A204.1 (cell line): ENCODE data around the gene PUSL1.

Source experiments
- FAIRE-seq: peaks from 2 replicates; lab custom pipeline; 2012; peaks lifted over from hg19 to GRCh38; lab: Jason Lieb, UNC

Gene PUSL1

DNA sequence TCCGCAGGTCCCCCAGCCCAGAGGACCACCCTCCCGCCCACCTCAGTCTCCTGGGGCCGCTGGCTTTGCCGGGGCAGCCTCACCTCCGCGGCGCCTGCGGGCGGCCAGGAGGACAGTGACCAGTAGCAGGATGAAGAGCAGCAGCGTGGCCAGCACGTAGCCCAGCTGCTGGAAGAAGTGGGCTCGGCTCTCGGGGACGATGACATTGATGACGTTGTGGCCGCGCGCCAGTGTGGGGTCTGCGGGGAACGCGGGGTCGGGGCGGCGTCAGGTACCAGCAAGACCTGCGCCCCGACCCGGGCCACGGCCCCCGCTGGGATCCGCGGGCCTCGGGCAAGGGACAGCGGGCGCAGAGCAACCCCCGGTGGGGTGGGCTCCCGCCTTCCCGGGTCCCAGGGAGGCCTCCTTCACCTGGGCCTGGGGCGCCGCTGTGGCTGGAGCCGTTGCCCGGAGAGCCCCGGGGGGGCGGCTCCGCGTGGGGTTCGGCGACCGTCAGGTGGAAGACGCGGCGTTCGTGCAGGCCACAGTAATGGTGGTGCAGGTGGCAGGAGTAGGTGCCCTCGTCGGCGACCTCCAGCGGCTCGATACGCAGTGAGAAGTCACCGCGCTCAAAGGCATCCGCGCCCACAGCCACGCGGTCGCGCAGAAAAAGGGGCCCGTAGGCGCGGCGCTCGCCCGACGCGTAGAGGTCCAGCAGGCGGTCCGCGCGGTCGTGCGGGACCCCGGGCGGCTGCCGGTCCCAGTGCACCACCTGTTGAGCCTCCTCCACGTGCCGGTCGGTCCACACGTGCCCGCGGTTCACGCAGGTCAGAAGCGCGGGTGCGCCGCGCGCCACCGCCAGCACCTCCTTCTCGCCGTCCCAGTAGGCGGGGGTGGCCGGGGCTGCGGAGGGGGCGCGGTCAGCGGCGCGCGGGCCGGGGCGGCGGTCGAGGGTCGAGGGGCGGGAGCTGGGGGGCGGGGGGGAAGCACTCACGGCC, 46.2 kb downstream of the PUSL1 start:
- no peak for FAIRE-seq

DNA sequence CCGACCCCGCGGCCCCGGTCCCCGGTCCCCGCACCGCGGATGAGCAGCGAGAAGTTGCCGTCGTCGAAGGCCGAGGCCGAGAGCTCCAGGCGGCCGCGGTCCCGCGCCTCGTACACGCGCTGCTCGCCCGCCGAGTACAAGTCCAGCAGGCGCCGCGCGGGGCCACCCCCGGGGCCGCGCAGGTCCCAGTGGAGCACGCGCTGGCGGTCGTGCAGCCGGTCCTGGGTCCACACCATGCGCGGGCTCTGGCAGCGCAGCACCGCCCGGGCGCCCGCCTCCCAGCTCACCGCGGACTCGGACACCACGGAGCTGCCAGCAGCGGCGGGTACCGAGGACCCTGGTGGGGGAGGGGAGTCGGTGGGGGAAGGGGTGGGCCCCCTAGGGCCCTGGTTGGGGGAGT, 47.0 kb downstream of the PUSL1 start:
- FAIRE-seq, result no peak

DNA sequence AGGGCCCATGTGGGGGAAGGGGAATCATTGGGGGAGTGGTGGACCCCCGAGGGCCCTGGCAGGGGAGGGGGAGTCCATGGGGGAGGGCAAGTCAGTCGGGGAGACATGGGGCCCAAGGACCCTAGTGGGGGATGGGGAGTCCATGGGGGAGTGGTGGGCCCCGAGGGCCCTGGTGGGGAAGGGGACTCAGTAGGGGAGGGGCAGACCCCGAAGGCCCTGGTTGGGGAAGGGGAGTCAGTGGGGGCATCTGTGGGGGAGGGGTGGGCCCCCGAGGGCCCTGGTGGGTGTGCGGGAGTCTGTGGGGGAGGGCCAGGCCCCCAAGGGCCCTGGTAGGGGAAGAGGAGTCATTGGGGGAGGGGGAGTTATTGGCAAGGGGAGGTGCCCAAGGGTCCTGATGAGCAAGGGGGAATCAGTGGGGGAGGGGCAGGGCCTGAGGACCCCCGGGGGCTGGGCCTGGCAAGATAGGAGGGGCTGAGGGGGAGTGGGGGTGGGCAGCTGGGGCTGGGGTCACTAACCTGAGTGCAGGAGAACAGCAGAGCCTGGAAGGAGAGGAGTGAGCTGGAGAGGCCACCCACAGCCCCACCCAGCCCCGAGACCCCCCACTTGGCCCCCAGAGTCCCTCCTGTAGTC, 47.9 kb downstream of the PUSL1 start:
- FAIRE-seq, result no peak

DNA sequence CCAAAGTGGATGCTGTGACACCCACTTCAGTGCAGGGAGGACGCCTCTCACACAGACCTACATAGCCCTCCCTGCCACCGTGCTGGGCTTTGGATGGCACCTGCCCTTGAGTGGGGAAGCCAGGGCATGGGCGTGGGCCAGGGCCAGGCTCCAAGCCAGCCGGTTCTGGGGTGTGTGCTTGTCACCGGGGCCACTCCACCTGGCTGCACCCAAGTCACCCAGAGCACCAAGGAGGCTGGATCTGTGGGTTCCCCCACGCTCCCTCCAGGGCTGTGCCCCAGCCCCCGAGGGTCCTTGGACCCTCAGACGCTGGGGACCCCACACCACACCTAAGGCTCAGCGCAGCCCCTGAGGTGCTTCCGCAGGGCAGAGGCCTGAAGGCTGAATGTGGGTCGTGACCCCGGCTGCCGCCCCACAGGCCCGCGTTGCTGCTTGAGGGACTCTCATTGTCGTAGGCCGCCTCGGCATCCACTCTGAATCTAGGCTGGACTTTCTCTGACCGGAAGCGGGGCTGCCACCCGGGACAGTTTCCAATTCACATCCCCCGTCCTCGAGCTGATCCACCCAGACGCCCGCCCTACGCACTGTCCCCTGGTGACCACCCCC, 48.5 kb downstream of the PUSL1 start:
- FAIRE-seq, result no peak

DNA sequence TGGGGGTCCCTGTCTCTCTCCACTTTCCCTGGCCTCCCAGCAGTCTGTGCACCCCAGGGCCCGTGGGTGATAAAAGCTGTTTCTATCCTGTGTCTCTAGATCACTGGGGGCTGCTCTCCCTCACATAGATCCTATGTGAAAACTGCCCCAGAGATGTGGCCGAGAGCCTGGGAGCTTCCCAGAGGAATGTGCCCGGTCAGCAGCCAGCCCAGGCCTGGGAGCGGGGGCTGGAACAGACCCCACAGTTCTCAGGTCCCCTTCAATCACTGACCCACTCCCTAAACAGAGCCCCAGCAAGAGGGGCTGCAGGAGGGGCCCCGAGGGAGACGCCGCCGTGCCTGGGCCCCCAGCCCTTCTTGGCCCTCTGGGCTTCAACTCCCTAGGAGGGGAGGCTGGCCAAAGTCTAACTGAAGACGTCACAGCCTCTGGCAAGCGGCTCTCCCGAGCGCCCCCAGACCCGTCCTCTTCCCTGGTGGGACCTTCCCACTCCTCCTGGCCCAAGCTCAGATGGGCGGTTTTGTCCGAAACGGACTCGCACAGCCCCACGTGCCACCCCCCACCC, 49.6 kb downstream of the PUSL1 start:
- FAIRE-seq, result no peak

DNA sequence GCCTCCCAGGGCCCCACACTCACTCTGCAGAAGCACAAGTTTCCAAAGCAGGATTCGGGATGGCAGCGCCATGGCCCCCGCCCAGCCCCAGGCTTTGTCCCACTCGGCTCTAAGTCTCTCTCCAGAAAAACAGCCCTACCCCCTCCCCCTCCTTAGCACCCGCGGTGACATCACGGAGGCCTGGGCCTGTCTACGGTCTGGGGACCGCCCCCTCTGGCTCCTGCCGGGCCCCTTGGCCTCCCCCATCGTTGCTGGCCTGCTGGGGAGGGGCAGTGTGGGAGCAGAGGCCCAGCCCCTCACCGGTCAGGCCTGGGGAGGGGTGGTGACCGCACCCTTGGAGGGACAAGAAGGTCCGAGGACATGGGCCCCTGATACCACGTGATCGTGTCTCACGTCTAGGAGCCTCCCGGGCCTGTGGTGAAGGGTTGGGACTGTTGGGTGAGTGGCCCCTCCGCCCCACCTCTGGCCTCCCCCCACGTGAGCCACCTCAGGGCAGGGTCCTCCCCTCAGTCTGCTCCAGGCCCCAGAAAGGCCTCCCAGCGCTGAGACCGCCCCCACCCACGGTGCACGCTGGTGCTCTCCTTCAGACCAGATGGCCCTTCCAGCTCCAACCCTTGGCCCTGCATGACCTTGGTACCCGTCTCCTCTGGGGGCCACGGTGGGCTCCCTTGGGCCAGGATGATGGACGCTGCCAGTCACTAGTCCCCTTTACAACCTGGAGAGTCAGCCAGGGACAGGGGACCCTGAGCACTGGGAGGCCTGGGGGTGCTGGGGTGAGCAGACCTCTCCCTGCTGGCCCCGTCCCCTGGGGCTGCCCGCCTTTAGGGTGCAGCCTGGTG, 50.3 kb downstream of the PUSL1 start, which contains the start of gene MXRA8:
Gene MXRA8 (minus strand): TSS at position 123 of the 839 bp plus-strand sequence. CDS start 51 bp downstream, at position 72.
- FAIRE-seq, result no peak

DNA sequence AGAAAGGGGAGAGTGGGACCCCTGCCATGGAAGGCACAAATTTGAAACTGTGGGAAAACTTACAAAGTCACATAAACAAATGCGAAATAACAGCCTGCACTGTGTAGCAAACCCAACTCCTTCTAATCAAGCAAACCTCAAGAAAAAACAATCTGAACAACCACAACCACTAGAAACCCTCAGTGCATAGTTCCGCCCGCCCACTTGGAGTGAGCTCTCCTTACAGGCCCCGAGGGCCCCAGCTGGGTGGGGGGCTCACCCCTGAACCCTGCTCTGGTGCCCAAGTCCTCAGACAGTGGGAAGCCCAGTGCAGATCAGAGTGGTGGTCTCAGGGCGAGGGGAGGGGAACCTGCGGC, 50.9 kb downstream of the PUSL1 start:
- FAIRE-seq, result no peak

DNA sequence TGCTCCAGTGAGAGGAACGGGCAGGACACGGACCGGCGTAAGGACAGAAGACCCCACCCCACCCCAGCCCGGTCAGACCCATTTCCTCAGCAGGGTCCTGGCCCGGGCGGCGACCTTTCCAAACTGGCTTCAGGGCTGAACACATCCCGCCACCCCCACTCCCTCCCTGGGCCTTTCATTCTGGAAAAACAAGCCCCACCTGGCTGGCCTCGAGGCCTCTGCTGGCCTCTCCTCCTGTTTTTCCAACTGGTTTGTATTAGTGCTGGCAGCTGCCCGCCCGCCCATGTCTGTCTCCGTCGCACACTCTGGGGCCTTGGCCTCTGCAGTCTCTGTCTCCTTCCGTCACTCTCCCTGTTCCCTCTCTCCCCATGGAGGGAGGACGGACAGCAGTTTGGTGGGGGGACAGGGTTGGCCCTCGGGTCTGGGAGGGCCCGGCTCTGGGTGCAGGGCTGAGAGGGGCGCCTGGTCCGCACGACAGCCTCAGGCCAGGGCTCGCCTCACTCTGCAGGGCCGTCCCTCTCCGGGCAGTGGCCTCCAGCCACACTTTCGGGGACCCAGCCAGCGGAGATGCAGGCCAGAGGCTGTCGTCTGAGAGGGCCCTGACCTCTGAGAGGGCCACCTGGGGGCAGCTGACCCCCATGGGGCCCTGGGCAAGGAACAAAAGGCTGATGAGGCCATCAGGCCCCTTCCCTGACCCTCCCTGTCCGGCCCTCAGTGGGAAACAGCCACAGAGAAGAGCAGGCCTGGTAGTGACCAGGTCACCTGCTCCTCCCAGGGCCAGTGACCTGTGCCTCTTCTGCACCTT, 51.5 kb downstream of the PUSL1 start:
- FAIRE-seq, result no peak

DNA sequence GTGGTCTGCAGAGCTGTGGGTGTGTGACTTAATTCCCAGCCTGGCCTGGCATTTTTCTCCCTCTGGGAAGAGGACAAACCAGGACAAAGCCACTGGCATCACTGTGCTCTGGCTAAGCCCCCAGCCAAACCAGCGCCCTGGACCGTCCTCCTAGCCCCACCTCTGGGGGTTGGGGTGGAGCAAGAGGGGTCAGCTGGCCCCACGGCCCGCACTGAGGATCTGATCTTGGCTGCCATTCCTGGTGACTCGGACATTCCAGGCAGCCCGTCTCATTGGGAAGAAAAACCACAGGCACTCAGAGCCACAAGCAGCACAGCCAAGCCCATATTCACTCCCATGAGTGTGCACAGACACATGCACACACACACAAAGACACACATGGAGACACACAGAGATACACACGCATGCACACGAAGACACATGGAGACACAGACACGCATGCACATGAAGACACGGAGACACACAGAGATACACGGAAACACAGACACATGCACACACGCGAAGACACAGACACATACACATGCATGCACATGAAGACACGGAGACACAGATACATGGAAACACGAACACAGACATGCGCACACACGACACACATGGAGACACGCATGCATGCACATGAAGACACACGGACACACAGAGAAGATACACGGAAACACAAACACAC, 52.2 kb downstream of the PUSL1 start:
- FAIRE-seq, result no peak
